ENCODE results near the gene PRDM16.

PRDM16 gene

DNA sequence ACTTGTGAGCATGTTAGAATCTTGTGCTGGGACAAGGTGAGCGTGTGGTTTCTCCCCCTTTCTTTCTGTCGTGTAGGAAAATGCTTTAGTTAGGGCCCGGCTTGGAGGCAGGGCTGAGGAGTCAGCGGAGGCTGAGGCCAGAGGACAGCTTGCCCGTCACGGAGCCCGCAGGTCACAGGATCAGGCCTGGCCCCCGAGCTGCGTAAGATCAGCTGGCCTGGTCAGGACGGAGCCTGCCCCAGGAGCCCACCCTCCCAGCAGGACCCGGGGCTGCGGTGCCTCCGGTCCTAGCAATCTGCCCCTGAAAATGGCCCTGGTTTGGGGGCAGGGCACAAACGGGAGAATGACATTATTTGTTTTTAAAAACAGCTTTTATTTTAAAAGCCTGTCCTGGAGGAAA, 52.0 kb downstream of the PRDM16 start:
- Mint-ChIP-seq H3K4me3 (no peak overlapping the region), H3K9me3 (no peaks in the 10 kb centered on the region), H3K36me3 (no peaks in the 10 kb centered on the region), H3K4me1 (no peaks in the 10 kb centered on the region), H3K27me3 (no peaks in the 10 kb centered on the region), H3K27ac (no peak overlapping the region)
- no peak for ATAC-seq

DNA sequence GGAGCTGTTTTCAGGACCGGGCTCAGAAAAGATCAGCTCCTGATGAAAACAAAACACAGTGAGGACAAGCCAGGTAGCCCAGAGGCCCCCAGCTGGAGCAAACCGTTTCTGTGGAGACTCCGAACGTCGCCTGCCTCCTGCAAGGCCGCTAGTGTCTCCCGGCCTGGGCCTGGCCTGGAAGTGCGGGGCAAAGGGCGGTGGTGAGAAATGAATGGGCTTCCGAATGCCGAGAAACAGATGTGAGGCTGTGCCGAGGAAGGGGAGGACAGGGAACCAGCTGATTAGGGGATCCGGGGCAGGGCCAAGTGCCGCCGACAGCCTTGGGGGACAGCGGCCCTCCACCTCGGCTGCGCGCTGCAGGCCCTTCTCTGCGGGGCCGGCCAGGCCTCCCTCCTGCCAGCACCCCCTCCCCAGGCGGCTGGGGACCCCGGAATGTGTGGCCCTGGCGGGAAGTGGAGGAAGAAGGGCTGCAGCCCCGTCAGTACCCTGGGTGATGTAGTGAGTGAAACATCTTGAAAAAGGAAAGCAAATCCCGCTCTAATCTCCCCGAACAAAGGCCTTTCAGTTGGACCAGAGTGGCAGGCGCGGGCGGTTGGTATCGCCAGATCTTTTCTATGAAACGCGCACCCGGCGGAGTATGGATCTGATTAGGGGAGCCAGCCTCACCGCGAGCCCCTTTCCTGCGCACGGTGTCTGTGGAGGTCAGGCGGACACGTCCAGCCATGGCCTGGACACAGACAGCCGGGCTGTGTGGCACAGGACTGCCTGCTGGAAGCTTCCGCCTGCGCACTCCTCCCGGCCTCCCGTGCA, 52.6 kb downstream of the PRDM16 start:
- no peak overlapping the region for H3K4me3 Mint-ChIP-seq
- H3K4me1 Mint-ChIP-seq, result no peaks in the 10 kb centered on the region
- ATAC-seq, result no peak
- no peaks in the 10 kb centered on the region for H3K27me3 Mint-ChIP-seq
- H3K36me3 Mint-ChIP-seq, result no peaks in the 10 kb centered on the region
- H3K27ac Mint-ChIP-seq, result no peak overlapping the region
- no peaks in the 10 kb centered on the region for H3K9me3 Mint-ChIP-seq

DNA sequence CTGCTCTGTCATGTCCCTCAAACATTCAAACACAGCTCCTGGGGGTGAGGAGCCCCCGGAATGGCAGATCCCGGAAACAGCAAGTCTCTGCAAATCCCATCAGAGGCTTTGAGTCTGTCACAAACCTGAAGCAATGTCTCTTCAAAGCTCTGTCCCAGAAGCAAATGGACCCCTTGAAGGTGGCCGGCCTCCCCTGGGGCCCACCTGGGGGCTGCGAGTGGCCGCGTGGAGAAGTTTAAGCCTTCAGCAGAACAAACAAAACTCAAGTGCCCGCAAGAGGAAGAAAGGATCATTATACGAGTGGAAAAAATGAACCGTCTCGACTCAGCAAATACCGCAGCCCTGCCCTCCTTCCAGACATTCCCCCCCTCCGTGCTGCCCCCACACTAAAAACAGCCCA, 53.3 kb downstream of the PRDM16 start:
- H3K36me3 Mint-ChIP-seq, result no peaks in the 10 kb centered on the region
- no peak overlapping the region for H3K4me3 Mint-ChIP-seq
- no peaks in the 10 kb centered on the region for H3K9me3 Mint-ChIP-seq
- no peaks in the 10 kb centered on the region for H3K27me3 Mint-ChIP-seq
- H3K27ac Mint-ChIP-seq, result no peak overlapping the region
- no peak for ATAC-seq
- H3K4me1 Mint-ChIP-seq, result no peaks in the 10 kb centered on the region

DNA sequence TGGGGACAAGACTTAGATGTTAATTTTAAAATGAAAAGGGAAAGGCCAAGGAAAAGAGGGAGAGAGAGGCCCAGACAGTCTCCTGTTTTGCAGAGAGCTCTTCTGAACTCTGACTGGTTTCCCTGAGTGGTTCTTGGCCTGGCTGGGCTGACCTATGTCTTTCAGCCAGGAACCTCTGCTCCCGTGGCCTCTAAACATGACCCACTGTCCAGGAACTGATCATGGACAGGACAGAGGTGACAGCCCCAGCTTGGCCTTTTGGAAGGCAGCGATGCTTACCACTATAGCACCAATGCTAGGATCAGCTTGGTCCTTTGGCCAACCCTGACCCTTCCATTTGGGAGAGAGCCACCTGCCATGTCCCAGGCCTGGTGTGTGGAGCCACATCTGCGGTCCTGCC, 55.2 kb downstream of the PRDM16 start:
- Mint-ChIP-seq H3K36me3 (no peaks in the 10 kb centered on the region), H3K4me1 (no peaks in the 10 kb centered on the region), H3K4me3 (no peak overlapping the region), H3K9me3 (peaks cover 3% of the 10 kb centered on the region), H3K27ac (no peak overlapping the region), H3K27me3 (no peaks in the 10 kb centered on the region)
- no peak for ATAC-seq

DNA sequence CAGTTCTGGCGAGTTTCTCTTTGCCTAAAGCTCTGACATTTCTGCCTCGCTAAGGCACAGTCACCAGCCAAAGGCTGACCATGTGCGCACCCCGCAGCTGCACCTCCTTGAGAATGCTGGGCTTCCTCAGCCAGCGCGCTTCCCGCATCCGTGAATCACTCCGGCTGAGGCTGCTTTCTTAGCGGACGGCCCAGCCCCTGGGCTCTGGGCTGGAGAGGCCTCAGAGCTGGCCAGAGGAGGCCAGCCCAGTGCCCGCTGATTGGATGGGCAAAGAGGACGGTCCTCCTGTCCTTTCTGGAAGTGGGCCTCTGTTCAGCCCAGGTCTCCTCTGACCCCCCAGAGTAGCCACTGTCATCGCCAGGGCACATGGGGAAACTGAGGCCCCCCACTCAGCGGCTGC, 56.1 kb downstream of the PRDM16 start:
- Mint-ChIP-seq H3K27me3 (no peaks in the 10 kb centered on the region), H3K27ac (no peak overlapping the region), H3K4me1 (no peaks in the 10 kb centered on the region), H3K4me3 (no peak overlapping the region), H3K36me3 (no peaks in the 10 kb centered on the region), H3K9me3 (peaks cover 4% of the 10 kb centered on the region)
- no peak for ATAC-seq

DNA sequence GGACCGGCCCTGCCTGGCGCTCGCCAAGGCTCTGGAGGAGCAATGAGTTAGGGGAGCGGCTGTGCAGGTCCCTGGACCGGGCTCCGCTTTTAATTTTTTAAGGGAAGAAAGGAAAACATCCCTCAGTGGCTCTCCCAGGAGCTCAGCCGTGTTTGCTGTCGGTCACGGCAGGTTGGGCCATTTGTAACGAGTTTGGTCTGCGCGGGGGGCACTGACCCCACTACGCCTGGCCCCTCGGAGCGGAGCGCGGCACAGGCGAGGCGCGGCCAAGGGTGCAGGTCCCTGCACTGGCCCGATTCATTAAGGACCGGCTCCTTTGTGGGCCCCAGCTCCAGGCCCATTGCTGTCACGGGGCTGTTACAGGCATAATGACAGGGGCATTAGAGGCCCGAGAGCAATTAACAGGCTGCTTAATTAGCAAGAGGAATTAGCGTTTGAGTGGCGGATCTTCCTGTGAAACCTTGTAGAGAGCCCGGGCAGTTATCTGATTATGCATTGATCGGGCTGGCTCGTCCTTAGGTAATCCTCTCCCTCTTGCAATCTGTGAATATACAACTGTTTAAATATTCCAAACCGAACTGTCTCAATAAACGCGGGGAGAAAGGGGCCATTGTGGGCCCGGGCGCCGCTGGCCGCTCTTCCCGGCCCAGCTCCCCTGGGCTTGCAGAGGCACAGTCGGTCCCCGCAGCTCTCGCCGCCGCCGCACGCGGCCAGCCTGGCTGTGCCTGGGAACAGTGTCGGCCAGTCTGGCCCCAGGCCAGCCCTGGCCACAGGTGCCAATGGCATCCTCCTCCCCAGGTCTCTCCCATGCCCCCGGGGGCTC, 56.8 kb downstream of the PRDM16 start:
- H3K9me3 Mint-ChIP-seq, result peaks cover 4% of the 10 kb centered on the region
- no peaks in the 10 kb centered on the region for H3K27me3 Mint-ChIP-seq
- no peaks in the 10 kb centered on the region for H3K4me1 Mint-ChIP-seq
- H3K27ac Mint-ChIP-seq, result no peak overlapping the region
- H3K4me3 Mint-ChIP-seq, result no peak overlapping the region
- no peak for ATAC-seq
- H3K36me3 Mint-ChIP-seq, result no peaks in the 10 kb centered on the region

DNA sequence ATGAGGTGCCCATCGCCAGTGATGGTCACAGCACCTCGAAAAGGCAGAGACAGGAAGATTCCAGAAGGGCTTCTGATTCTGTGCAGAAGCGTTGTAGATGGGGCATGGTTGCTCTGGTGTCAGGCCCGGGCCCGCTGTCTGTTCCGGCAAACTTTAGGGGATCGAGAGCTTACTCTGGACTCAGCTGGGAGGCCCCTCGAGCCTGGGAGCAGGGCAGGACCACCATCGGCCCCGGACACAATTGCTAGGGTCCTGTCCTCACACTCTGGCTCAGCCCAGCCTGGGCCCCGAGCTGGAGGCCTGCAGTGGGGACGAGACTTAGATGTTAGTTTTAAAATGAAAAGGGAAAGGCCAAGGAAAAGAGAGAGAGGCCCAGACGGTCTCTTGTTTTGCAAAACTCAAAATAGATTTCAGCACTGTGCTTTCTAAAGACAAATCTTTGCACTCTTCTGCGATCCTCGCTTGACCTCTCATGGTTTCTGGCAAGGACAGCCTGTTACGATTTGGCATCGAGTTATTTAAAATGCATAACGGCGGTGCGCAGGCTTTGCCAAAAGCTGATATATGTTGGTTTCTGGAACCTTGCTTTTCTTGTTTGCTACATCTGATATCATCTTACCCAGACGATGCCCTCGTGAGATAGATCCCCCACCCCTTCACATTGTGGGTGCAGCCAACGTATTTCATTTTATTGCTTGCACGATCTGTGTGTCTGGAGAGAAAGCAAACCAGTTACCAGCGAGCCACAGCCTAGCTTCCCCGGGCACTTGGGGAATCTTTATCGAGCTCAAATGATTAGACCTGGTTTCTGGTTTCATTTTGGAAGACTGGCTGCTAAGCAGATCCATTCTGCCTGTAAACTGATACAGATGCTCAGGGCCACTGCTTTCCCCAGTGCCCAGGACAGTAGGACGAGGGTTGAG, 58.0 kb downstream of the PRDM16 start:
- ATAC-seq, result no peak
- peaks cover 4% of the 10 kb centered on the region for H3K9me3 Mint-ChIP-seq
- H3K27me3 Mint-ChIP-seq, result no peaks in the 10 kb centered on the region
- no peak overlapping the region for H3K4me3 Mint-ChIP-seq
- H3K27ac Mint-ChIP-seq, result no peak overlapping the region
- no peaks in the 10 kb centered on the region for H3K4me1 Mint-ChIP-seq
- H3K36me3 Mint-ChIP-seq, result no peaks in the 10 kb centered on the region

DNA sequence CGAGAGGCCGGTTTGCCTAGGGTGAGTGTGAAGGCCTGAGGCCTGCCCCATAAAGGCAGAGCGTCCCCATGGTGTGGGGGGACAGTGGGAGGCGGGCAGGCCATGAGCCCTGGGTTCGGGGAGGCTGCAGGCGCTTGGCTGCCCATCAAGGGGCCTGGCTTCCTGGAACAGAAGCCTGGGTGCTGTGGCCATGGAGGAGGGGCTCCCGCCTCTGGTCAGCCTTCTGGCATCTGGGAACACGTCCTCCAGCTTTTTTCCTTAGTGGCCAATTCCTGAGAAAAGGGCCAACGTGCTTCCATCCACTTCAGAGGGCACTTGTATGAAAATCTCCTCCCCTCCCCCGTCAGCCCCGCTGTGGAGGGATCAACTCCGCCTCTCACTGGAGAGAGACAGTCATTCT, 58.7 kb downstream of the PRDM16 start:
- H3K27ac Mint-ChIP-seq, result no peak overlapping the region
- no peaks in the 10 kb centered on the region for H3K27me3 Mint-ChIP-seq
- no peaks in the 10 kb centered on the region for H3K36me3 Mint-ChIP-seq
- H3K4me1 Mint-ChIP-seq, result no peaks in the 10 kb centered on the region
- peaks cover 4% of the 10 kb centered on the region for H3K9me3 Mint-ChIP-seq
- no peak for ATAC-seq
- H3K4me3 Mint-ChIP-seq, result no peak overlapping the region

DNA sequence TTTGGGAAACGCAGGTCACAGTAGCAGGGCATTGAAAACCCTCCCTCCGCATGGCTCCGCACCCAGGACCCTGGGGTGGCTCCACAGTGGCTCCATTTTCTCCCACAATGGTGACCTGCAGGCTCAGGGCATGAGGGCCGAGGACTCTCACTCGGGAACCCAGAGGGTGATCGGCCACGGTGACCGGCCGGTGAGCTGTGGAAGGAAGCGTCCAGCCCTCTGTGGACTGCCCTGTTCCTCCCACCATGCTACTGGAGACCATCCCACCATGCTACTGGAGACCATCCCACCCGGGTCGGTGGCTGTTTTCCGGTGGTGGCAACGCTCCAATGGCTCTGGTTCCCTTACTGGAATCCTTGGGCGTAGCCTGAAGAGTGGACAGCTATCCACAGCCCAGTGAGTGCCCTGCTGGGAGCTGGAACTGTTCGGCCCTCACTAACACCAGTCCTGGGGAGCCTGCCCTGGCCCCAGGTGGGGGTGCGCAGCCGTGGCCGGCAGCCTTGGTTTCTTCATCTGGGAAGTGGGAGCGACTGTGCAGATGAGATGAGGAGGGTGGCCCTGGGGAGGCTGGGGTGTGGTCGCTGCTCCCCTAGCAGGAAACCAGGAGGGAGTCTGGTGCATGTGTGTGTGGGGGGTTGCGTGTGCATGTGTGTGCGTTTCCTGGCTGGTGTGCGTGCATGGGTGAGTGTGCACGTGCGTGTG, 59.6 kb downstream of the PRDM16 start:
- no peak overlapping the region for H3K27ac Mint-ChIP-seq
- no peak overlapping the region for H3K4me3 Mint-ChIP-seq
- no peaks in the 10 kb centered on the region for H3K4me1 Mint-ChIP-seq
- H3K36me3 Mint-ChIP-seq, result no peaks in the 10 kb centered on the region
- ATAC-seq, result no peak
- peaks cover 4% of the 10 kb centered on the region for H3K9me3 Mint-ChIP-seq
- peaks cover 1% of the 10 kb centered on the region for H3K27me3 Mint-ChIP-seq

DNA sequence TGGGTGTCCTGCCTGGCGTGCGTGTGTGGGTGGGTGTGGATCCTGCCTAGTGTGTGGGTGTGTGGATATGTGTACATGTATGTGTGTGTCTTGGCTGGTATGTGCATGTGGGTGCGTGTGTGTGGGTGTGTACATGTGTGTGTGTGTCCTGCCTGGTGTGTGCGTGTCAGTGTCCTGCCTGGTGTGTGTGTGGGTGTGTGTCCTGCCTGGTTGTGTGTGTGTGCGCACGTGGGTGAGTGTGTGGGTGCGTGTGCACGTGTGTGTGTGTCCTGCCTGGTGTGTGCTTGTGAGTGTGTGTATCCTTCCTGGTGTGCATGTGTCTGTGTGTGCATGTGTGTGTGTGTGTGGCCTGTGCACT, 60.1 kb downstream of the PRDM16 start:
- Mint-ChIP-seq H3K27ac (no peak overlapping the region), H3K4me3 (no peak overlapping the region), H3K4me1 (no peaks in the 10 kb centered on the region), H3K9me3 (peaks cover 4% of the 10 kb centered on the region), H3K36me3 (no peaks in the 10 kb centered on the region), H3K27me3 (peaks cover 6% of the 10 kb centered on the region)
- peak; percentile 1 for ATAC-seq

DNA sequence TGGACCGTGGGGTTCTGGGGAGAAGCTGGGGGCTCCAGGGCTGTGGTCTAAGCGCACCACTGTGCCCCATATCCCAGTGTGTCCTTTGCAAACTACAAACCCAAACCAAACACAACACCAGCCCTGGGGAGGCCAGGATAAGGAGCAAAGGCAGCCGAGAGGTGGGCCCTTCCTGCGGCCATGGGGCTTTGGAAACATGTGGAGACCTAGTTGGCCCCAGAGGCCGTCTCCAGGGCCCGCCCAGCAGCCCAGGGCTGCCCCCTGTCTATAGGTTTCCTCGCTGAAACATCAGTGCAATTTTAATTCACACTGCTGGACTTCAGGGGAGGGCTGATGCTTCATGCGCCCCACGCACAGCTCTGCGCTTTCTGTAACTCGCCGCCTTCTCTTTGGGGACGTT, 61.3 kb downstream of the PRDM16 start:
- Mint-ChIP-seq H3K27me3 (peaks cover 10% of the 10 kb centered on the region), H3K4me1 (no peaks in the 10 kb centered on the region), H3K36me3 (no peaks in the 10 kb centered on the region), H3K4me3 (no peak overlapping the region), H3K27ac (no peak overlapping the region), H3K9me3 (peaks cover 4% of the 10 kb centered on the region)
- no peak for ATAC-seq

DNA sequence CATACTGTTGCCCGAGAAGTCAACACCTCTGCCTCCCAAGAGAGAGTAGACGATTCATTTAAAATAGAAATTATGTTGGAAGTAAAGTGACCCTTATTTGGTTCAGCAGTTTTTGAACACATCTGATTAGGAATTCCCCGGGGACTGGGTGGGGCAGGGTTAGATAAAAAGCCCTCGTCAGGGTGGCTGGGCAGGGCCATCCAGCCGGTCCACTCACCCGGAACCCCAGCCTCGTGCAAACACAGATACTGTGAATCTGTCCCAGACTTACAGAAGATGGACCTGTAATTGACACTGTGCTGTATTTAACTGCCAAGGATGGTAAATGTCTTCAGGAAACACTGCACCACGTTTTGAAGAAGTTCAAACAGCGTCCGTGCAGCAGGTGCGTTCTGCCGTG, 63.7 kb downstream of the PRDM16 start:
- peaks cover 4% of the 10 kb centered on the region for H3K9me3 Mint-ChIP-seq
- H3K27ac Mint-ChIP-seq, result no peak overlapping the region
- ATAC-seq, result no peak

DNA sequence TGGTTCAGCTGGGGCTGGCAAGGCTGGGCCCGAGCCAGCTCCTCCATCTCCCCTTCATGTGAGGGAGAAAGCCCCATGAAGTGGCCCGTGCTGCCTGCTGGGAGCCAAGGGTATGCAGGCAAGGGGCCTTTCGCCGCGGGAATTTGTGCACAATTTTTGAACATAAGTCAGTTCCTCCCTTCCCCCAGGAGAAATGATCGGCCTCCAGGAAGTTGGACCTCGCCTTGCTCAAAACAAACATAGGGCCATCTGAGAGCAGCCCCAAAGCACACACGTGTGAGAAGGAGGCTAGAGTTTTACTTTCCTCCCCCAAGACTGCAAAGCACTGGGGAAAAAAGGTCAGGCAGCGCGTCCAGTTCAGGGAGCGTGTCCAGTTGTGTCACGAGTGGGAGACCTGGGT, 64.7 kb downstream of the PRDM16 start:
- Mint-ChIP-seq H3K36me3 (no peaks in the 10 kb centered on the region), H3K4me3 (no peak overlapping the region), H3K27ac (no peak overlapping the region), H3K9me3 (peaks cover 4% of the 10 kb centered on the region), H3K4me1 (no peaks in the 10 kb centered on the region), H3K27me3 (peaks cover 17% of the 10 kb centered on the region)
- no peak for ATAC-seq

More for the DNA sequence above, 63.7 kb downstream of the PRDM16 start:
- H3K36me3 Mint-ChIP-seq, result no peaks in the 10 kb centered on the region
- peaks cover 17% of the 10 kb centered on the region for H3K27me3 Mint-ChIP-seq
- H3K4me1 Mint-ChIP-seq, result no peaks in the 10 kb centered on the region
- no peak overlapping the region for H3K4me3 Mint-ChIP-seq

DNA sequence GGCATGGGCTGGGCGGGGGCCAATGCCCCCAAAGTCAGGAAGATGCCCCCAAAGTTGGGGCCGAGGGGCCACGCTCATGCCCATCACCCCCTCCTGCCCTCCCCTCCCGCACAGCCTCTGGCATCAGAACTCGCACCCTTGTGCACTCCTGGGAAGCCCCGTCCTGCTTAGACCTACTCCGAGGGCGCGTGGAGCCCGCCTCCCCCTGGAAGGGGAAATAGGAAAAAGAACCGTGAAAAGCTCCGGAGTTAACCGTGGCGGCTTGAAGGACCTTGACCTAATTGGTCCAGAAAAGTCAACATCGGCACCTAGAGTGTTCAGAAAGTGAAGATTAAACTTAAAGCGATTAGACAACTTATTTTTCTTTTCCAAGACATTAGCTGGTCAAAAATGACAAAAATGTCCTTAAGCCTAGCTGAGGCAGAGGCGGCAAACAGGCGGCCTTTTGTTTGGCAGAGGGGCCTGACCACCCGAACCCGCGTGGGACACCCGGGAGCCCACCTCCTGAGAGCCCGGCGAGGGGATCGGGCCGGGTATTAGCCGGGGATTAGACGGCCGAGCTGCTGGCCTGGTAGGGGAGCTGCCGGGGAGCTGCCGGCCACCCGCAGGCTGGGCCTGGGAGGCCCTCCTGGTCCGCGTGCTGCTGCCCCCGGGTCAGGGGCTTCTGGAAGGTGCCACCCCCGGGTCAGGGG, 65.5 kb downstream of the PRDM16 start:
- no peaks in the 10 kb centered on the region for H3K4me1 Mint-ChIP-seq
- no peaks in the 10 kb centered on the region for H3K9me3 Mint-ChIP-seq
- H3K27me3 Mint-ChIP-seq, result peaks cover 17% of the 10 kb centered on the region
- ATAC-seq, result no peak
- no peak overlapping the region for H3K27ac Mint-ChIP-seq
- no peak overlapping the region for H3K4me3 Mint-ChIP-seq
- H3K36me3 Mint-ChIP-seq, result no peaks in the 10 kb centered on the region

Measured in stimulated activated memory B cell treated with anti-CD40 and anti-IgM and Interleukin-4, amounts not matched to agents 10 μg/mL and 1 μg/mL and 100 μg/mL, for 72 hours (primary cell).